Sigmoid colon (tissue), 4 donors: ENCODE data around the gene MRPL9.

Source experiments
- CTCF ChIP-seq, 4 experiments: fragments of 450-650 bp in 3 of 4; fragments of 200-600 bp in 1 of 4; IDR thresholded peaks; one replicate each; pipeline ENCODE4 v1.5.1; 2016 to 2019; ENCODE audit warnings: antibody characterized with exemption in 4 of 4, mild to moderate bottlenecking in 3 of 4, moderate library complexity in 2 of 4
- EP300 ChIP-seq, 4 donors: sonication (generic); formaldehyde crosslinking; IDR thresholded peaks; one replicate each; pipeline ENCODE4 v1.6.1; 2017; ENCODE audit warnings: antibody characterized with exemption in 4 of 4
- POLR2A ChIP-seq, 2 donors: fragments of 450-650 bp; IDR thresholded peaks; one replicate each; pipeline ENCODE4 v1.6.1; 2016; ENCODE audit warnings: antibody characterized with exemption in 2 of 2, mild to moderate bottlenecking in 2 of 2, moderate library complexity in 2 of 2
- POLR2AphosphoS5 ChIP-seq, 4 donors: sonication (generic); formaldehyde crosslinking; IDR thresholded peaks; one replicate each; pipeline ENCODE4 v1.6.1; 2017; ENCODE audit warnings: antibody characterized with exemption in 4 of 4

- TF ChIP-seq CTCF (IDR thresholded peaks at IDR 0.05) (no peak), POLR2A (IDR thresholded peaks at IDR 0.05) (no peak), EP300 (IDR thresholded peaks at IDR 0.05) (no peak), POLR2AphosphoS5 (IDR thresholded peaks at IDR 0.05) (no peak)
These were observed 14.0 kb upstream of the MRPL9 start for GRCh38 chr1:151777317-151777716.
